GM18502 (cell line): ENCODE measurements around the gene HABP4.

Experiments
- ATAC-seq: cut with Tn5 transposase; IDR thresholded peaks from one replicate; pipeline ENCODE4 v1.9.1; 2021; ENCODE audit warnings: mild to moderate bottlenecking; ENCODE audit not compliant: unreplicated experiment, poor library complexity

HABP4 gene

DNA sequence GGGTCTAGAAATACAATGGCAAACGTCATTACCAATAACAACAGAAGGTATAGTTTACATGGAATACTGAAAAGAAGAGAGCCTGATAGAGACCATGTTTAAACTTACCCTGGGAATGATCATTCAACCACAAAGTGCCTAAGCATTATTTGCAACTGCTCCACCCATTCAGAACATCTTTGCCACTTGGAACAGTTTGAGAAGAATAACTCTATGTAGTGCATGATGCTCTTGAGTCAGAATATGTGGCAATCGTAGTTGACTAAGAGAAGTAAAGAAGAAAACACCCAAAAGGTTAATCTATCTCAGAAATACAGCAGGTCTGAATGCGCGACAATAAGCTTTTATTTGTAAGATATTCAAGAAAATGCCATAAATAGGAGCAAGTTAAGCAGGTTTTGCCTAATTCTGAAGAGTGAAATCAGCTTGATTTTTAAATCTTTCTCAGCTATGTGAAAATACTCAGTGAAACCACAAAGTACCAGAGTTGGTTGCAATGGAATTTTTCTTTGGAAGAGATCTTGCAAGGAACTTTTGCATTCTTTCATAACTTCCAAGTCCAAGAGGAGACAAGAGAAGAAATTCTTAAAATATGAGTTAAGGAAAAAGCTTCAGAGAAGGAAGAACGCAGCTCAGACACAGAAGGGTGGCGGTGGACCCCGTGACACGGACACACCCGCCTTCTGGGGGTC, 64.3 kb downstream of the HABP4 start:
- no peak for ATAC-seq

DNA sequence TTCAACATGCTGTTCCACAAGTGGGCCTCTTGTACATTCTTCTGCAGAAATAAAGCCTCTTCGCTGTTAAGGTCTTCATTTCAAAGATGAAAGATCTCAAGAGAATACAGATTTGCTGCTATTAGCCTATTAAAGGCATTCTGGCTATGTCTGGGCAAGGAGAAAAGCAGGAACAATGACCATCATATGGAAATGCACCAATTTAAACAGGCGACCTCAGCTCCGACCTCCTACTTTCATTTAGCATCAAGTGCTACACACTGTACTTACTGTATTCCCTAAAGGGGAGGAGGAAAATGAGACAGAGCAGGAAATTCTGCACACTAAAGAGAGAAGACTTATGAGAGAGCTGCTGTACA, 64.8 kb downstream of the HABP4 start:
- ATAC-seq = no peak

DNA sequence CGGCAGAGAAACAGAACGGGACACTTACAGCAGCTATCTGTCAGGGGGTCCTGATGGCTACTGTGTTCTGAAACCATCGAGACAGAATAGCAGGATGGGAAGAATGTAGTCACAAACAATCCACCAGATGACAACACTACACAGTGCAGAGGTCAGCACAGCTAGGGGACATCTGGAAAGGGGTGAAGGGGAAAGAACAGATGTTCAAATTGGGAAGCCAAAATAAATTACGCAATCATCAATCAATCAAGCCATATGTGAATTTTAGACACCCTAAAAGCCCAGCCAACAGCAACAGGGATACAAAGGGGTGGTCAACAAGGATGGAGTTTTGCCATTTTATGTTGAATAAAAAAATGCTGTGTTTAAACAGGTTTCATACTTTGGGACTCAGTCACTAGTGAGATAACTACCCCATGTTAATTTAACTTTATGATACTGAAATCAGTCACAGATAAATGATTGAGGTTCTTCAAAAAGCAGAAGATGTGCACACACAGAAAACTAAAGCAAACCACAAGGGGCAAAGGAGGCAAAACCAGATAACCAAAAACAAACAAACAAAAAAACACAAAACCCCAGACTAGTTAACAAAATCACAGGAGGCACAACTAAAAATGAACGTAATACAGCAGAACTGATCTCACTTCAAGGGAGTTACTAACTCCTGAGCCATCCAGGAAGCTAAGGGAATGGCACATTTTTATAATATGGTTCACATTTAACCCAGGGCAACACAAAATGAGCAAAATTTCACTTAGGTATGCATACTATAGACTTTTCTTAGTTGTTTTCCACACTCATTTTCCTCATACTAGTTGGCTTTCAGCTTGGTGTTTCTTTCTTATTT, 65.9 kb downstream of the HABP4 start:
- no peak for ATAC-seq

DNA sequence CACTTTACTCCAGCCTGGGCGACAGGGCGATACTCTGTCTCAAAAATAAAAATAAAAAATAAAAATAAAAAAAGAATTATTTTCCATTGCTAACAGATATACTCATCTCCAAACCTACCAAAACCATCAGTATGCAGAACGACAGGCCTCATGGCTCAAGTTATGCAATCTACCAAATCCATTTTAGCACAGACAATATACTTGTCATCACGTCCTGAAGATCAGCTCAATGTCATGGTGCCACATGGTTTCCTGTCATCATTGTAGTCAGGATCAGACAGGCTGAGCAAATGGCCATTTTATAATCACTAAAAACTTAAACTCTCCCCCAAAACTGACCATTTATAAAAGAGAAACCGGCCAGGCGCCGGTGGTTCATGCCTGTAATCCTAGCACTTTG, 69.1 kb downstream of the HABP4 start:
- ATAC-seq = no peak

DNA sequence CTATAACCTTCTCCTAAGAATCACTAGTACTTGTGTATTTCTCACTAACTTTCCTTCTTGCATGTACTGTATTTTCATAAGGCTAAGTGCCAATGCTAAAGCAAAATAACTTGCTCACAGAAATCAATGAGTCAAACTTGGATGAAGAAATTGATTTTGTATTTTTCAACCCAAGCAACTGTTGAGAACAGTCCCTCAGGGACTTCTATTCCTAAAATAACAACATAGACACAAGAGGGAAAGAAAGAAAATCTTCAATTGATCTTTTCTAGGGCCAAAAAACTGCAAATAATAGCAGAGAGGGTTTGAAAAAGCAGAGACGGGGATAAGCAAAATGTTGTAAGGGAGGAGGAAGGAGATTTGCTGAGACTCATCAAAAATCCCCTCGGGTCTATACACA, 69.8 kb downstream of the HABP4 start:
- no peak for ATAC-seq

DNA sequence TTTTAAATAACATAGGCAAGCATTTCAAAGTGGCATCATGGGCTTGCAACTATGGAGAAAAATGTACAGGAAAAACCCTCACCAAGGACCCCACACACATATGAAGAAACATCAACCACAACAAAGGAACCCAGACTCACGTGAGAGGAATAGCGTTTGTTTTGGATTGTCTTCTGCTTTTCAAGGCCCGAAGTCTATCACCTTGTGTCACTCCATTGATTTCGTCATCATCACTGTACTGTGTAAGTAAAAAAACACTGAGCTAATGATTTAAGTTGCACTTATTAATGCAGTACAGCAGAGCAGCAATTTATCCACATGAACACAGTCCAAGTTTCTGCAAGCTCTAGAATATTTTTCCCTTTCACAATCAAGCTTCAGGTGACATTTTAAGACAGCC, 72.4 kb downstream of the HABP4 start:
- ATAC-seq = no peak

DNA sequence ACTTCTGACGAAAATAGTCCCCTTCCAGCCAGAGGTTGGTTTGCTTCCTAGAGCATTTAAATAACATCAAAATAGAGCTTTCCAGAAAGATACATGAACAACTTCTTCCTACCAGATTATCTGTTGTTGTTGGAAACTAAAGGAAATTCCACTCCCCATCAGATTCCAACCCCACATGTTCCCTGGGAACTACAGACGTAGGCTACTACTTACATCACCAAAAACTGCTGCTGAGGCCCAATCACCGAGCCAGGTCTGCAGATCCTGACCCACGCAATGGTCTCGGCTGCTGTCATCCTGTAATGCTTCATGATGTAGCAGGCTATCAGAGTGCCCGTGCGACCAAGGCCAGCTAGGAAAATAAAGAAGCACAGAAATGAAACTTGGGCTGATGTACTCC, 73.4 kb downstream of the HABP4 start:
- no peak for ATAC-seq

DNA sequence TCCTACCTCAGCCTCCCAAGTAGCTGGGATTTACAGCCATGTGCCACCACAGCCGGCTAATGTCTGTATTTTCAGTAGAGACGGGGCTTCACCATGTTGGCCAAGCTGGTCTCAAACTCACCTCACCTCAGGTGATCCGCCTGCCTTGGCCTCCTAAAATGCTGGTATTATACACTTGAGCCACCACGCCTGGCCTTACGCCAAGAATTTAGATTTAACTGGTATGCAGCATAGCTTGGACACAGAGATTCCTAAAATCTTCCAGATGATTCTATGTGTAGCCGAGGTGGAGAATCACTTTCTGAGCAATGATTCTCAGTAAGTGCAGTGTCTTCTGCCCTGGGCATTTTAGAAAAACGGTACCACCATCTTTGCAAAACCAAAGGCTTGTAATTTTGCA, 74.1 kb downstream of the HABP4 start:
- ATAC-seq = no peak

DNA sequence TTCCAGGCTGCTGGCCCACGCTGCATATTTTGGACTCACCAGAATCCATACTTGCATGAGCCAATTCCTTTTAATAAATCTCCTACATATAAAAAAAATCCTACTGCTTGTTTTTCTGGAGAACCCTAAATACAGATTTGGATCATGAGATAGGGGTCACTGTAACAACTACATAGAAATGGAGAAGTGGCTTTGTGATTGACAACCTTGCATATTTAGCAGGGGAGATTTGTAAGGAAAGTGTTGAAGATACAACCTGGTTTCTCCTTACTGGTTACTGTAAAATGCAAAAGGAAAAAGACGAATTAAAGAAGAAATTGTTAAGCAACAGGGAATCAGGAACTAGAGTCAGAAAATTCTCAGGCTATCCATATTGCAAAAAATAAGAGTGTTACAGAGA, 74.8 kb downstream of the HABP4 start:
- ATAC-seq = no peak

DNA sequence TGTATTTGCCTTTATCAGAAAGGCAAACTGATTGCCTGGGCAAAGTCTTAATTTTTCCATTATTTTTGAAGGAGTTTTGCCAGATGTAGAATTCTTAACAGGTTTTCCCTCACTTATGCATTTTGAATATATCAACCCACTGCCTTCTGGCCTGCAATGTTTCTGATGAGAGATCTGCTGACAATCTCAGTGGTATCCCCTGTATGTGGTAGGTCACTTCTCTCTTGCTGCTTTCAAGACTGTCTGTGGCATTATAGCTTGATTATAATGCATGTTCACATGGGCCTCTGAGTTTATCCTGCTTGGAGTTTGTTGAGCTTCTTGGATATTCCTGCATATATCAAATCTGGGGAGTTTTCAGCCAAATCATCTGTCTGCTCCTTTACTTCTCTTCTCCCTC, 82.2 kb downstream of the HABP4 start:
- no peak for ATAC-seq

DNA sequence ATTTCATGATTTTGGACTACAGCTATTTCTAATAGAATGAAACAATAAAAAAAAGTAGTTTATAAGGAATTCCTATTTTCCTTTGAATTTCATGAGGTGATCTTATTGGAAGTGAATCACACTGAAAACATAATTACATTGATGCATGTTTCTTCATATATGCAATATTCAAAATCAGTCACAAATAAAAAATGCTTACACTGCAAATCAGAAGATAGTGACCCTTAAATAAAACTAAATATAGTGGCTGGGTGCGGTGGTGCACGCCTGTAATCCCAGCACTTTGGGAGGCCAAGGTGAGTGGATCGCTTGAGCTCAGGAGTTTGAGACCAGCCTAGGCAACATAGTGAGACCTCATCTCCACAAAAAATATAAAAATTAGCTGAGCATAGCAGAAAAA, 90.1 kb downstream of the HABP4 start:
- no peak for ATAC-seq
